ENCODE measurements around the gene RASSF1. TPM values are rescaled to one million over a fixed set of nuclear protein-coding genes. Genes with fewer than 3 reads are reported as not detected.

Gene RASSF1
- total and polyA plus RNA-seq, 10 of the 15 experiments (the other 5 are each of a cell fraction or from before 2014, with no cell fraction given): 4.4 to 59.6 (median 37.2) TPM

GRCh38 chr3:50358911-50359759 is 18.5 kb upstream of the RASSF1 start, which contains the start of gene TMEM115:
TMEM115 (minus strand) TSS chr3:50359521; CDS start chr3:50359063, 458 bp downstream.
- BruUV-seq (replicated peaks): TSS peak; percentile 84
- WGBS (ENCODE audit: insufficient coverage, insufficient replicate concordance, low lambda C conversion rate, missing lambda C conversion rate): 1% methylated on average over 64 of the region's 64 CpGs
- intact Hi-C loops (cut with micrococcal nuclease; ENCODE audit: unreplicated experiment) (loop anchor here (1.0 kb wide), 1 partner anchor 8 kb away; no protein-coding TSS in a partner anchor), in situ Hi-C loops (cut with MboI) (loop anchor here (10.0 kb wide), 1 partner anchor 1026 kb away; the partner anchor contains the start of gene MANF)
- SMC1A ChIA-PET (ENCODE audit: uncharacterized antibody, unreplicated experiment): interaction anchor here (0.5 to 1.0 kb wide), 3 partner anchors 9 to 1213 kb away, joined by 4 read pairs; partner anchors contain the start of genes CYB561D2 and NPRL2
- H3K9ac ChIP-seq (ENCODE audit: control insufficient read depth, insufficient read depth, low read length): peak within 1 kb of the TSS; percentile 85
- no peaks in the 10 kb centered on the region for H3K9me3 ChIP-seq (replicated peaks; ENCODE audit: control insufficient read depth, insufficient read depth, low read length)
- RAD21 ChIA-PET (ENCODE audit: unreplicated experiment): no interaction called here
- H3K4me2 ChIP-seq (ENCODE audit: control insufficient read depth, insufficient read depth): peak within 1 kb of the TSS; percentile 97
- peak within 1 kb of the TSS; percentile 78 for H3K4me3 ChIP-seq
- CTCF ChIA-PET: interaction anchor here (0.6 to 0.9 kb wide), 2 partner anchors 16 to 195 kb away, joined by 4 read pairs; no protein-coding TSS in a partner anchor
- peaks cover 3 to 17% of the 10 kb centered on the region in 2 experiments; a peak in 2 of 4 replicates for H3K36me3 ChIP-seq (ENCODE audit: control insufficient read depth in 2 of 2, insufficient read depth in 2 of 2, low read length in 1 of 2)
- peak; percentile 99 for FAIRE-seq
- POLR2A ChIA-PET: interaction anchor here (0.6 to 3.2 kb wide), 3 partner anchors 9 to 227 kb away, joined by 3 to 24 read pairs (median 5); partner anchors contain the start of genes CYB561D2 and NPRL2
- H3K79me2 ChIP-seq (ENCODE audit: control insufficient read depth, insufficient read depth, low read length): peaks cover 33% of the 10 kb centered on the region
- H3K4me1 ChIP-seq (ENCODE audit: control insufficient read depth, insufficient read depth, low read length): peaks cover 18% of the 10 kb centered on the region
- no peaks in the 10 kb centered on the region for H3K27me3 ChIP-seq (replicated peaks in 1 of 2; ENCODE audit: control insufficient read depth in 2 of 2, insufficient read depth in 2 of 2, low read length in 1 of 2)
- H2AFZ ChIP-seq (ENCODE audit: control insufficient read depth, low read depth, low read length): peak within 1 kb of the TSS; percentile 99
- peak within 1 kb of the TSS; percentile 63 for H3K27ac ChIP-seq (ENCODE audit: control insufficient read depth, insufficient read depth)
- peak; percentile 99 for ATAC-seq
- peak; percentile 93 for DNase-seq (ENCODE audit: low read depth, low spot score)
- H4K20me1 ChIP-seq (ENCODE audit: control insufficient read depth, insufficient read depth): peaks cover 2% of the 10 kb centered on the region; the same call in 1 of the 2 replicates
- TF ChIP-seq ZNF217 (IDR thresholded peaks at IDR 0.05) (no peak), USF2 (IDR thresholded peaks at IDR 0.05; ENCODE audit: borderline replicate concordance, low read depth, low read length) (no peak), BACH1 (IDR thresholded peaks at IDR 0.05; ENCODE audit: borderline replicate concordance) (no peak; the same call in 1 of the 2 replicates), NBN (IDR thresholded peaks at IDR 0.05) (0 out of 2 replicates have a peak, but pooled peaks have one; percentile 29), ZNF274 (IDR thresholded peaks at IDR 0.05; ENCODE audit: insufficient read depth, insufficient read length) (no peak), JUND (IDR thresholded peaks at IDR 0.05; ENCODE audit: low read depth, low read length) (no peak), ATF2 (IDR thresholded peaks at IDR 0.05; ENCODE audit: low read length) (no peak), IRF5 (IDR thresholded peaks at IDR 0.05; ENCODE audit: borderline replicate concordance) (no peak), RB1 (IDR thresholded peaks at IDR 0.05; ENCODE audit: borderline replicate concordance) (no peak), POLR2AphosphoS5 (IDR thresholded peaks at IDR 0.05; ENCODE audit: low read length) (peak; percentile 75; the same call in 1 of the 2 replicates), E2F8 (IDR thresholded peaks at IDR 0.05; ENCODE audit: low read depth, partially characterized antibody) (no peak), BCL11A (IDR thresholded peaks at IDR 0.05; ENCODE audit: low read depth, low read length) (no peak), CREM (IDR thresholded peaks at IDR 0.05; ENCODE audit: low read depth) (peak; percentile 99), SRF (IDR thresholded peaks at IDR 0.05; ENCODE audit: low read depth in 2 of 2, low read length in 2 of 2) (0 out of 4 replicates have a peak, but pooled peaks of 1 of the 2 experiments have one; percentile 40), NFXL1 (IDR thresholded peaks at IDR 0.05; ENCODE audit: borderline replicate concordance) (no peak), MEF2A (IDR thresholded peaks at IDR 0.05; ENCODE audit: insufficient read depth, low read depth, low read length) (no peak)

Data from GM12878 (cell line).